ENCODE data around the gene C5orf47. TPM values are rescaled to one million over a fixed set of nuclear protein-coding genes. Genes with fewer than 3 reads are reported as not detected.

C5orf47 gene
- polyA plus RNA-seq, 2 of the 4 experiments (the other 2 are of a cell fraction): 0.13 TPM; not detected in 1

- no peak overlapping the region for H3K4me3 ChIP-seq
- peak overlapping the region; percentile 9 to 96; a peak in 2 of 6 replicates for H3K27ac ChIP-seq
- CTCF ChIA-PET: interaction anchor here (0.7 to 9.2 kb wide), 14 partner anchors 9 to 681 kb away, joined by 3 to 229 read pairs (median 10); partner anchors contain the start of genes BOD1, C5orf47 and NSG2
- 70% methylated on average over 5 of the region's 5 CpGs for WGBS (ENCODE audit: missing lambda C conversion rate)
- ATAC-seq: no peak
- FAIRE-seq: no peak
- TF ChIP-seq MAZ (IDR thresholded peaks at IDR 0.05; ENCODE audit: borderline replicate concordance, low read depth, low read length): no peak
- no peak for TF ChIP-seq CBX2 (IDR thresholded peaks at IDR 0.05; ENCODE audit: borderline replicate concordance, low read depth)
- TF ChIP-seq MAX (IDR thresholded peaks at IDR 0.05): no peak
- TF ChIP-seq FOSL2 (IDR thresholded peaks at IDR 0.05): no peak
- no peak for TF ChIP-seq FOSL2 (CRISPR knock-in tag; IDR thresholded peaks at IDR 0.05)
- TF ChIP-seq PHF8 (IDR thresholded peaks at IDR 0.05; ENCODE audit: borderline replicate concordance, low read depth): no peak
- TF ChIP-seq HDAC2 (IDR thresholded peaks at IDR 0.05): no peak
- no peak for TF ChIP-seq EHF (CRISPR knock-in tag; IDR thresholded peaks at IDR 0.05)
- TF ChIP-seq NFE2L2 (conservative IDR thresholded peaks at IDR 0.05; ENCODE audit: low read length): no peak
- TF ChIP-seq POLR2AphosphoS2 (conservative IDR thresholded peaks at IDR 0.05; ENCODE audit: low read length): no peak
- TF ChIP-seq EHMT2 (IDR thresholded peaks at IDR 0.05; ENCODE audit: low read depth): no peak
- TF ChIP-seq RAD21 (conservative IDR thresholded peaks at IDR 0.05 in 1 of 2, IDR thresholded peaks at IDR 0.05 in 1 of 2): no peak
- no peak for TF ChIP-seq SREBF2 (IDR thresholded peaks at IDR 0.05)
- TF ChIP-seq FOSB (CRISPR knock-in tag; IDR thresholded peaks at IDR 0.05): no peak
- TF ChIP-seq CEBPB (IDR thresholded peaks at IDR 0.05): no peak
- no peak for TF ChIP-seq FOXS1 (CRISPR knock-in tag; IDR thresholded peaks at IDR 0.05)
- TF ChIP-seq CBX8 (IDR thresholded peaks at IDR 0.05): no peak
- POLR2A ChIA-PET: no interaction called here
- no peak for DNase-seq (ENCODE audit: low read depth in 1 of 2, low spot score in 1 of 2)
- H3K9me3 ChIP-seq: no peaks in the 10 kb centered on the region
- no peak overlapping the region for H3K4me2 ChIP-seq
- peaks cover 39% of the 10 kb centered on the region for H3K4me1 ChIP-seq
Measured at GRCh38 chr5:173974688-173975239, 14.2 kb upstream of the C5orf47 start.

- FAIRE-seq: no peak
- no peak for ATAC-seq
- WGBS (ENCODE audit: missing lambda C conversion rate): 31% methylated on average over 5 of the region's 5 CpGs
- CTCF ChIA-PET: interaction anchor here (1.2 to 6.2 kb wide), 3 partner anchors 8 to 363 kb away, joined by 3 to 43 read pairs (median 36); partner anchors contain the start of gene BOD1
- Histone ChIP-seq H3K9me3 (peaks cover 12% of the 10 kb centered on the region; the same call in 2 of the 3 replicates), H3K27ac (no peak overlapping the region), H3K4me1 (no peaks in the 10 kb centered on the region), H3K4me2 (no peak overlapping the region), H3K4me3 (no peak overlapping the region)
- no peak for DNase-seq (ENCODE audit: low read depth in 1 of 2, low spot score in 1 of 2)
- TF ChIP-seq RFX5 (IDR thresholded peaks at IDR 0.05) (no peak), EHF (CRISPR knock-in tag; IDR thresholded peaks at IDR 0.05) (no peak), TFCP2L1 (CRISPR knock-in tag; IDR thresholded peaks at IDR 0.05) (no peak), RNF2 (IDR thresholded peaks at IDR 0.05; ENCODE audit: borderline replicate concordance, low read depth) (no peak), KDM1A (IDR thresholded peaks at IDR 0.05; ENCODE audit: low read depth) (no peak), MAZ (IDR thresholded peaks at IDR 0.05; ENCODE audit: borderline replicate concordance, low read depth, low read length) (no peak), FOXS1 (CRISPR knock-in tag; IDR thresholded peaks at IDR 0.05) (no peak), ESRRA (IDR thresholded peaks at IDR 0.05; ENCODE audit: borderline replicate concordance, low read length) (no peak), GATA3 (IDR thresholded peaks at IDR 0.05; ENCODE audit: borderline replicate concordance) (no peak), JUN (IDR thresholded peaks at IDR 0.05) (no peak), E2F6 (IDR thresholded peaks at IDR 0.05; ENCODE audit: borderline replicate concordance, low read depth) (no peak), BHLHE40 (IDR thresholded peaks at IDR 0.05; ENCODE audit: low read depth, low read length) (no peak), HOXB13 (CRISPR knock-in tag; IDR thresholded peaks at IDR 0.05; ENCODE audit: low read depth) (no peak)
- POLR2A ChIA-PET: no interaction called here
Measured at GRCh38 chr5:173981185-173981761, 7.7 kb upstream of the C5orf47 start.
